ENCODE data around the gene GGT7.
"Not testable (repeated sequence)": the region's sequence is repeated elsewhere in the genome, so short reads cannot be mapped to it uniquely, and the experiment has no call there.

DNA sequence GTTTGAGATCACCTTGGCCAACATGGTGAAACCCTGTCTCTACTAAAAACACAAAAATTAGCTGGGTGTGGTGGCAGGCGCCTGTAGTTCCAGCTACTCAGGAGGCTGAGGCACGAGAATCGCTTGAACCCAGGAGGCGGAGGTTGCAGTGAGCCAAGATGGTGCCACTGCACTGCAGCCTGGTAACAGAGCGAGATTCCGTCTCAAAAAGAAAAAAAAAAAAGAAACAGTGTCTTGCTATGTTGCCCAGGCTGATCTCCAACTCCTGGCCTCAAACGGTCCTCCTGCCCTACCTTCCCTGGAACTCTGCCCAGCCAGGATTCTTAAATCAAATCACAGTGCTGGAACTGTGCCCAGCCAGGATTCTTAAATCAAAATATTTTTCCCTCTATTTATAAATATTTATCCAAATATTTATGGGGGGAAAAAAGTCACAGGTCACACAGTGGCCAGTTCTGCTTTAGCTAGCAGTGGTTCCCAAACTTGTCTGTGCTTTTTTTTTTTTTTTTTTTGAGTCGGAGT, 64.7 kb downstream of the GGT7 start:
- TF ChIP-seq, protein P1, sequence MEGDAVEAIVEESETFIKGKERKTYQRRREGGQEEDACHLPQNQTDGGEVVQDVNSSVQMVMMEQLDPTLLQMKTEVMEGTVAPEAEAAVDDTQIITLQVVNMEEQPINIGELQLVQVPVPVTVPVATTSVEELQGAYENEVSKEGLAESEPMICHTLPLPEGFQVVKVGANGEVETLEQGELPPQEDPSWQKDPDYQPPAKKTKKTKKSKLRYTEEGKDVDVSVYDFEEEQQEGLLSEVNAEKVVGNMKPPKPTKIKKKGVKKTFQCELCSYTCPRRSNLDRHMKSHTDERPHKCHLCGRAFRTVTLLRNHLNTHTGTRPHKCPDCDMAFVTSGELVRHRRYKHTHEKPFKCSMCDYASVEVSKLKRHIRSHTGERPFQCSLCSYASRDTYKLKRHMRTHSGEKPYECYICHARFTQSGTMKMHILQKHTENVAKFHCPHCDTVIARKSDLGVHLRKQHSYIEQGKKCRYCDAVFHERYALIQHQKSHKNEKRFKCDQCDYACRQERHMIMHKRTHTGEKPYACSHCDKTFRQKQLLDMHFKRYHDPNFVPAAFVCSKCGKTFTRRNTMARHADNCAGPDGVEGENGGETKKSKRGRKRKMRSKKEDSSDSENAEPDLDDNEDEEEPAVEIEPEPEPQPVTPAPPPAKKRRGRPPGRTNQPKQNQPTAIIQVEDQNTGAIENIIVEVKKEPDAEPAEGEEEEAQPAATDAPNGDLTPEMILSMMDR (IDR thresholded peaks at IDR 0.05): not testable (repeated sequence)
- not testable (repeated sequence) for TF ChIP-seq POLR2A, EP300, POLR2AphosphoS5 (IDR thresholded peaks at IDR 0.05)
